Brain microvascular endothelial cell (primary cell): ENCODE results near the gene PHTF2.

ENCODE experiments used
- DNase-seq: peaks from one replicate; pipeline ENCODE4 v3.0.0-alpha.2; 2020
- H3K27ac ChIP-seq: fragments of 250-450 bp; sonication (Bioruptor Pico); 2 replicates; pipeline ENCODE4 v1.5.1; 2020; ENCODE audit warnings: mild to moderate bottlenecking, moderate library complexity
- H3K27me3 ChIP-seq: fragments of 250-450 bp; sonication (Bioruptor Pico); replicated peaks from 2 replicates; pipeline ENCODE4 v1.5.1; 2020; ENCODE audit warnings: mild to moderate bottlenecking
- H3K36me3 ChIP-seq: fragments of 250-450 bp; sonication (Bioruptor Pico); replicated peaks from 2 replicates; pipeline ENCODE4 v1.5.1; 2020; ENCODE audit warnings: mild to moderate bottlenecking
- H3K4me3 ChIP-seq: 2 replicates; pipeline ENCODE4 v1.5.1; 2011; ENCODE audit warnings: low read depth, mild to moderate bottlenecking, control low read depth, low read length, moderate library complexity
- CTCF ChIP-seq: IDR thresholded peaks from 2 replicates; pipeline ENCODE4 v1.5.1; 2011; ENCODE audit warnings: low read depth, mild to moderate bottlenecking, moderate library complexity, low read length, control low read depth, inconsistent platforms; ENCODE audit errors: missing control alignments
- in situ Hi-C: cut with HindIII; loops from 2 replicates; pipeline ENCODE4 v1.10.0; 2017; ENCODE audit warnings: low sequenced_read_pairs, low pct_ligation_motif_present

The PHTF2 gene

GRCh38 chr7:77980087-77980713, 181.6 kb downstream of the PHTF2 start:
- no peak overlapping the region for H3K27ac ChIP-seq
- in situ Hi-C loops = no loop called here
- H3K36me3 ChIP-seq = no peaks in the 10 kb centered on the region
- no peaks in the 10 kb centered on the region for H3K27me3 ChIP-seq
- DNase-seq = no peak
- TF ChIP-seq CTCF = no peak
- H3K4me3 ChIP-seq = no peak overlapping the region

- no peak for DNase-seq
- in situ Hi-C loops = no loop called here
These were observed 184.5 kb downstream of the PHTF2 start for GRCh38 chr7:77982926-77983550.

GRCh38 chr7:77983973-77984372, 185.4 kb downstream of the PHTF2 start:
- in situ Hi-C loops = no loop called here
- Histone ChIP-seq H3K27ac (no peak overlapping the region), H3K36me3 (no peaks in the 10 kb centered on the region), H3K27me3 (no peaks in the 10 kb centered on the region), H3K4me3 (no peak overlapping the region)
- no peak for DNase-seq
- TF ChIP-seq CTCF = no peak

More at GRCh38 chr7:77982926-77983550, 184.5 kb downstream of the PHTF2 start:
- no peak for TF ChIP-seq CTCF
- Histone ChIP-seq H3K4me3 (no peak overlapping the region), H3K27ac (no peak overlapping the region), H3K27me3 (no peaks in the 10 kb centered on the region), H3K36me3 (no peaks in the 10 kb centered on the region)

- Histone ChIP-seq H3K27ac (no peak overlapping the region), H3K36me3 (no peaks in the 10 kb centered on the region), H3K4me3 (no peak overlapping the region), H3K27me3 (no peaks in the 10 kb centered on the region)
- no peak for DNase-seq
- in situ Hi-C loops = no loop called here
- TF ChIP-seq CTCF = no peak
These were observed 186.8 kb downstream of the PHTF2 start for GRCh38 chr7:77985232-77985973.

GRCh38 chr7:77985974-77986339, 187.4 kb downstream of the PHTF2 start:
- no peak for DNase-seq
- no peak overlapping the region for H3K4me3 ChIP-seq
- no peak for TF ChIP-seq CTCF
- H3K36me3 ChIP-seq = no peaks in the 10 kb centered on the region
- H3K27ac ChIP-seq = no peak overlapping the region
- in situ Hi-C loops = no loop called here
- no peaks in the 10 kb centered on the region for H3K27me3 ChIP-seq
